DOHH2 (cell line): ENCODE data around the gene CLEC4E.

Experiments
- H3F3A ChIP-seq: fragments of 200-600 bp; sonication (generic), shearing (Covaris generic); 2 replicates; pipeline ENCODE4 v1.6.0; 2016; ENCODE audit warnings: antibody characterized with exemption, mild to moderate bottlenecking; ENCODE audit not compliant: control insufficient read depth, insufficient read depth
- H3K27ac ChIP-seq: fragments of 200-600 bp; sonication (generic); 2 replicates; pipeline ENCODE4 v1.5.1; 2014; ENCODE audit warnings: low read depth, mild to moderate bottlenecking, low read length, moderate library complexity
- H3K27me3 ChIP-seq: fragments of 200-600 bp; sonication (generic); 2 replicates; pipeline ENCODE4 v1.6.1; 2014; ENCODE audit warnings: mild to moderate bottlenecking, low read length, mixed read lengths; ENCODE audit not compliant: control insufficient read depth
- H3K36me3 ChIP-seq: fragments of 200-600 bp; sonication (generic); 2 replicates; pipeline ENCODE4 v1.6.1; 2014; ENCODE audit warnings: mild to moderate bottlenecking, low read length, moderate library complexity, mixed read lengths; ENCODE audit not compliant: control insufficient read depth
- H3K4me1 ChIP-seq: fragments of 200-600 bp; sonication (generic); 2 replicates; pipeline ENCODE4 v1.6.1; 2014; ENCODE audit warnings: mild to moderate bottlenecking, low read length, mixed read lengths; ENCODE audit not compliant: control insufficient read depth
- H3K4me2 ChIP-seq: fragments of 200-600 bp; sonication (generic); 2 replicates; pipeline ENCODE4 v1.6.0; 2014; ENCODE audit warnings: mild to moderate bottlenecking, low read length, moderate library complexity
- H3K4me3 ChIP-seq: fragments of 200-600 bp; sonication (generic); 2 replicates; pipeline ENCODE4 v1.5.1; 2014; ENCODE audit warnings: mild to moderate bottlenecking, low read length, mixed read lengths
- H3K79me2 ChIP-seq: fragments of 200-600 bp; sonication (generic); 2 replicates; pipeline ENCODE4 v1.6.1; 2014; ENCODE audit warnings: mild to moderate bottlenecking, low read length, mixed read lengths; ENCODE audit not compliant: control insufficient read depth
- H3K9me2 ChIP-seq: fragments of 200-600 bp; sonication (generic); replicated peaks from 2 replicates; pipeline ENCODE4 v1.6.1; 2014; ENCODE audit warnings: mild to moderate bottlenecking, low read length, mixed read lengths; ENCODE audit not compliant: control insufficient read depth
- H3K9me3 ChIP-seq: fragments of 200-600 bp; sonication (generic); 2 replicates; pipeline ENCODE4 v1.6.1; 2014; ENCODE audit warnings: antibody characterized with exemption, low read length, mixed read lengths; ENCODE audit not compliant: control insufficient read depth, insufficient read depth
- H4K20me1 ChIP-seq: fragments of 200-600 bp; sonication (generic); 2 replicates; pipeline ENCODE4 v1.6.0; 2014; ENCODE audit warnings: low read depth, mild to moderate bottlenecking, antibody characterized with exemption, low read length, moderate library complexity; ENCODE audit not compliant: control insufficient read depth, insufficient read depth
- EZH2phosphoT487 ChIP-seq: fragments of 200-600 bp; sonication (generic); IDR thresholded peaks from 2 replicates; pipeline ENCODE4 v1.6.1; 2017; ENCODE audit warnings: borderline replicate concordance, mild to moderate bottlenecking, antibody characterized with exemption, low read length, moderate library complexity, mixed read lengths
- TF ChIP-seq, protein P1 (sequence below): fragments of 200-600 bp; sonication (generic); IDR thresholded peaks from one replicate; pipeline ENCODE4 v1.5.1; 2014; ENCODE audit warnings: antibody characterized with exemption, mild to moderate bottlenecking, low read depth, low read length; ENCODE audit not compliant: poor library complexity, severe bottlenecking

CLEC4E gene

DNA sequence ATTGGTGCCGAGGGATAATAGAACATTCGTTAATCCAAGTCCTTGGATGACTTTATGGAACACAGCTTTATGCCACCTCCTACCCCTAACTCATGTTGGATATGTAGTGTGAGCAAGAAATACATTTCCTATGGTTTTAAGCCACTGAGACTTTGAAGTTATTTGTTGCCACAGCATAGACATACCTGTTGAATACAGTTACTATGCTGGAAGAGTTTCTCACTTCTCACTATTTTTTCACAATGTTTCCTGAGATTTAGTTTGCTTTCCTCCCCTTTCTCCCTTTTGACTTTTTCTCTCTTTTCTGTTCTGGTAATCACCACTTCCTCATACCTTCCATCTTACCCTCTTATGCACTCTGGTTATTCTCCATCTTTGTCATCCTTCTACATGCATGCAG lies 7.5 kb upstream of the CLEC4E start:
- H3K4me1 ChIP-seq: peaks cover 16% of the 10 kb centered on the region
- H4K20me1 ChIP-seq: no peaks in the 10 kb centered on the region
- H3K27me3 ChIP-seq: no peaks in the 10 kb centered on the region
- H3K27ac ChIP-seq: no peak overlapping the region
- H3K4me2 ChIP-seq: no peak overlapping the region
- no peaks in the 10 kb centered on the region for H3F3A ChIP-seq
- no peaks in the 10 kb centered on the region for H3K9me3 ChIP-seq
- no peak overlapping the region for H3K4me3 ChIP-seq
- H3K9me2 ChIP-seq: no peaks in the 10 kb centered on the region
- no peaks in the 10 kb centered on the region for H3K79me2 ChIP-seq
- no peaks in the 10 kb centered on the region for H3K36me3 ChIP-seq
- TF ChIP-seq, protein P1, sequence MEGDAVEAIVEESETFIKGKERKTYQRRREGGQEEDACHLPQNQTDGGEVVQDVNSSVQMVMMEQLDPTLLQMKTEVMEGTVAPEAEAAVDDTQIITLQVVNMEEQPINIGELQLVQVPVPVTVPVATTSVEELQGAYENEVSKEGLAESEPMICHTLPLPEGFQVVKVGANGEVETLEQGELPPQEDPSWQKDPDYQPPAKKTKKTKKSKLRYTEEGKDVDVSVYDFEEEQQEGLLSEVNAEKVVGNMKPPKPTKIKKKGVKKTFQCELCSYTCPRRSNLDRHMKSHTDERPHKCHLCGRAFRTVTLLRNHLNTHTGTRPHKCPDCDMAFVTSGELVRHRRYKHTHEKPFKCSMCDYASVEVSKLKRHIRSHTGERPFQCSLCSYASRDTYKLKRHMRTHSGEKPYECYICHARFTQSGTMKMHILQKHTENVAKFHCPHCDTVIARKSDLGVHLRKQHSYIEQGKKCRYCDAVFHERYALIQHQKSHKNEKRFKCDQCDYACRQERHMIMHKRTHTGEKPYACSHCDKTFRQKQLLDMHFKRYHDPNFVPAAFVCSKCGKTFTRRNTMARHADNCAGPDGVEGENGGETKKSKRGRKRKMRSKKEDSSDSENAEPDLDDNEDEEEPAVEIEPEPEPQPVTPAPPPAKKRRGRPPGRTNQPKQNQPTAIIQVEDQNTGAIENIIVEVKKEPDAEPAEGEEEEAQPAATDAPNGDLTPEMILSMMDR: no peak
- TF ChIP-seq EZH2phosphoT487: no peak

DNA sequence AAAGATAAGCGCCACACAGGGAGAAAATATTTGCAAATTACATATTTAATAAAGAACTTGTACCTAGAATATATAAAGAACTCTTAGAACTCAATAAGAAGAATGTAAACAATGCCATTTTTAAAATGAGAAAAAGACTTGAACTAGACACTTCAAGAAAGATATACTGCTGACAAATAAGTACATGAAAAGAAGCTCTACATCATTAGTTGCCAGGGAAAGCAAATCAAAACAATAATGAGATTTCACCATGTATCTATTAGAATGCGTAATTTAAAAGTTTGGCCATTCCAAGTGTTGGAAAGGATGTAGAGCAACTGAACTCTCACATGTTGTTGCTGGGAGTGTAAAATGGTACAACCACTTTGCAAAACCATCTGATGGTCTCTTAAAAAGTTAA lies 6.9 kb upstream of the CLEC4E start:
- no peak overlapping the region for H3K4me3 ChIP-seq
- no peaks in the 10 kb centered on the region for H3K79me2 ChIP-seq
- TF ChIP-seq, protein P1: no peak
- no peak for TF ChIP-seq EZH2phosphoT487
- H3K9me2 ChIP-seq: no peaks in the 10 kb centered on the region
- no peaks in the 10 kb centered on the region for H4K20me1 ChIP-seq
- H3K4me2 ChIP-seq: no peak overlapping the region
- peaks cover 16% of the 10 kb centered on the region for H3K4me1 ChIP-seq
- H3K27ac ChIP-seq: no peak overlapping the region
- H3F3A ChIP-seq: no peaks in the 10 kb centered on the region
- no peaks in the 10 kb centered on the region for H3K9me3 ChIP-seq
- H3K27me3 ChIP-seq: no peaks in the 10 kb centered on the region
- H3K36me3 ChIP-seq: no peaks in the 10 kb centered on the region

DNA sequence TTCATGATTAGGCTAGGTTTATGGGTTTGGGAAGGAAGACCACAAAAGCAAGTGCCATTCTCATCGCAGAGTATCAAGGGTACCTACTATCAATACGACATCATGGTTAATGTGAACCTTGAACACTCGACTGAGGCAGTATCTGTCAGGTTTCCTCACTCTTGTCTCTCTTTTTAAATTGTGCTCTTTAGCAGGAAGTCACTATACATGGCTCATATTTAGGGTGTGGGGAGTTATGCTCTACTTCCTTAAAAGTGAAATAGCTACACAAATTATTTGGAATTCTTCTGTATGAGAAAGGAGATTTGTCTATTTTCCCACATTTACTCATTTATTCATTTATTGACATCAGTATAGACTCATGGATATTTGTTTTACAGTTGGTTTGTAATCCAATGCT lies 5.9 kb upstream of the CLEC4E start:
- Histone ChIP-seq H3K4me3 (no peak overlapping the region), H3K36me3 (no peaks in the 10 kb centered on the region), H3F3A (no peaks in the 10 kb centered on the region), H3K4me1 (peaks cover 20% of the 10 kb centered on the region), H4K20me1 (no peaks in the 10 kb centered on the region), H3K79me2 (no peaks in the 10 kb centered on the region), H3K9me2 (no peaks in the 10 kb centered on the region), H3K27me3 (no peaks in the 10 kb centered on the region), H3K27ac (no peak overlapping the region), H3K4me2 (no peak overlapping the region), H3K9me3 (no peaks in the 10 kb centered on the region)
- no peak for TF ChIP-seq EZH2phosphoT487

DNA sequence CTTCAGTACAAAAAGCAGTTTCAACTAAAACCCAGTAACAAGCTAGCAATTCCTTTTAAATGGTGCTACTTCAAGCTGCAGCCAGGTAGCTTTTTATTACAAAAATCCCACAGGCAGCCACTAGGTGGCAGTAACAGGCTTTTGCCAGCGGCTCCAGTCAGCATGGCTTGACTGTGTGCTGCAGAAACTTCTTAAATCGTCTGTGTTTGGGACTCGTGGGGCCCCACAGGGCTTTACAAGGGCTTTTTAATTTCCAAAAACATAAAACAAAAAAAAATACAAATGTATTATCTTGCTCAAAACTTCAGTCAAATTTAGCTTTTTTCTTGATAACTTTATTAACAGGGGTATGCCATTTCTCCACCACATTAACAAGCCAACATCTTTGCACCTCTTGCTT lies 3.6 kb upstream of the CLEC4E start:
- Histone ChIP-seq H3K4me3 (no peak overlapping the region), H3K4me1 (peaks cover 17% of the 10 kb centered on the region), H4K20me1 (no peaks in the 10 kb centered on the region), H3K4me2 (peak overlapping the region; percentile 34), H3K9me2 (no peaks in the 10 kb centered on the region), H3K79me2 (no peaks in the 10 kb centered on the region), H3K36me3 (no peaks in the 10 kb centered on the region), H3K27me3 (peaks cover 8% of the 10 kb centered on the region; the same call in 1 of the 2 replicates), H3F3A (no peaks in the 10 kb centered on the region), H3K9me3 (no peaks in the 10 kb centered on the region), H3K27ac (no peak overlapping the region)
- no peak for TF ChIP-seq EZH2phosphoT487
- TF ChIP-seq, protein P1: peak; percentile 82
